Keratinocyte (primary cell): ENCODE results near the gene RABL2B.
"Not testable (repeated sequence)": the region's sequence is repeated elsewhere in the genome, so short reads cannot be mapped to it uniquely, and the experiment has no call there.

Experiments used
- EZH2 ChIP-seq: IDR thresholded peaks from one replicate; pipeline ENCODE4 v1.6.1; 2012; ENCODE audit warnings: inconsistent platforms, mild to moderate bottlenecking, low read length, moderate library complexity
- TF ChIP-seq, protein P1 (sequence below), 3 experiments: IDR thresholded peaks in 1 of 3; conservative IDR thresholded peaks in 1 of 3; optimal IDR thresholded peaks in 1 of 3; 2 replicates in 2 of 3; 3 replicates in 1 of 3; pipeline versions ENCODE3 to v1.5.1; 2011; ENCODE audit warnings: low read length in 3 of 3, mild to moderate bottlenecking in 3 of 3, moderate library complexity in 2 of 3, control low read depth in 1 of 3, inconsistent platforms in 1 of 3; ENCODE audit not compliant: insufficient read depth in 2 of 3; ENCODE audit errors: extremely low read depth in 1 of 3

DNA sequence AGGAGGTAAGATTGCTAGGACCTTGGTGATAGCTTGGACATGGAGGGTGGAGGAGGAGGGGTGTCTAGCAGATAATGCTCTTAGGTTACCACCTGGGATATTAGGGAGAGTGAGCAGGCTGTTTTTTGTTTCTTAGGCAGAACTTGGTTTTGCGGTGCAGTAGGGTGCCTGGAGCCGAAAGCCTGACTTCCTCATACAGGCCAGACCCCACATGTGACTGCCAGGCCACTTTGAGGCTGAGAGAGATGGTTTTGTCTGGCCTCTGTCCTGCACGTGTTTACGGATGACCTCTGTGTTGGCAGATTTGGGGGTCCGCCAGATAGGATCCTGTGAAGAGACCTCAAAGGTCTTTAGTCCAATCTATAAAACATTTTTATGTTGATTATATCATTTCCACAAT lies 1.9 kb upstream of the RABL2B start:
- TF ChIP-seq, protein P1, sequence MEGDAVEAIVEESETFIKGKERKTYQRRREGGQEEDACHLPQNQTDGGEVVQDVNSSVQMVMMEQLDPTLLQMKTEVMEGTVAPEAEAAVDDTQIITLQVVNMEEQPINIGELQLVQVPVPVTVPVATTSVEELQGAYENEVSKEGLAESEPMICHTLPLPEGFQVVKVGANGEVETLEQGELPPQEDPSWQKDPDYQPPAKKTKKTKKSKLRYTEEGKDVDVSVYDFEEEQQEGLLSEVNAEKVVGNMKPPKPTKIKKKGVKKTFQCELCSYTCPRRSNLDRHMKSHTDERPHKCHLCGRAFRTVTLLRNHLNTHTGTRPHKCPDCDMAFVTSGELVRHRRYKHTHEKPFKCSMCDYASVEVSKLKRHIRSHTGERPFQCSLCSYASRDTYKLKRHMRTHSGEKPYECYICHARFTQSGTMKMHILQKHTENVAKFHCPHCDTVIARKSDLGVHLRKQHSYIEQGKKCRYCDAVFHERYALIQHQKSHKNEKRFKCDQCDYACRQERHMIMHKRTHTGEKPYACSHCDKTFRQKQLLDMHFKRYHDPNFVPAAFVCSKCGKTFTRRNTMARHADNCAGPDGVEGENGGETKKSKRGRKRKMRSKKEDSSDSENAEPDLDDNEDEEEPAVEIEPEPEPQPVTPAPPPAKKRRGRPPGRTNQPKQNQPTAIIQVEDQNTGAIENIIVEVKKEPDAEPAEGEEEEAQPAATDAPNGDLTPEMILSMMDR (optimal IDR thresholded peaks at IDR 0.05 in 1 of 3, IDR thresholded peaks at IDR 0.05 in 1 of 3, conservative IDR thresholded peaks at IDR 0.05 in 1 of 3; ENCODE audit: extremely low read depth in 1 of 3, insufficient read depth in 2 of 3, low read length in 3 of 3): not testable (repeated sequence)
- TF ChIP-seq EZH2: not testable (repeated sequence)
